ENCODE data around the gene ITCH.

GRCh38 chr20:34537651-34538050 is 174.6 kb downstream of the ITCH start:
- no peak for TF ChIP-seq CTCF (IDR thresholded peaks at IDR 0.05)
- no peak for TF ChIP-seq POLR2AphosphoS5 (IDR thresholded peaks at IDR 0.05)

All from transverse colon (tissue), 4 donors.